ENCODE results near the gene ZBP1. TPM values are rescaled to one million over a fixed set of nuclear protein-coding genes. Genes with fewer than 3 reads are reported as not detected.
A peak's percentile ranks its signal among the peaks of the same experiment; 100 is the strongest.

Gene ZBP1
- 10 to 100 TPM; 95.4 to 99.7 (median 97.8) TPM for total RNA-seq
- 64.6 TPM for total RNA-seq (2013)

- H3K36me3 Mint-ChIP-seq, result no peaks in the 10 kb centered on the region
- H3K36me3 ChIP-seq (ENCODE audit: control insufficient read depth, insufficient read depth, low read length), result peaks cover 13% of the 10 kb centered on the region
- H3K4me1 Mint-ChIP-seq, result peaks cover 54 to 55% of the 10 kb centered on the region in 2 donors
- H3K9me3 Mint-ChIP-seq, result no peaks in the 10 kb centered on the region
- intact Hi-C loops (cut with micrococcal nuclease), result loop anchor here (1.0 to 2.0 kb wide), 3 partner anchors 8 to 98 kb away; no protein-coding TSS in a partner anchor
- H3K27ac Mint-ChIP-seq, result peak within 1 kb of the TSS; percentile 96 to 97
- DNase-seq (peak; percentile 62 to 83), ATAC-seq (peak; percentile 64 to 75 (median 64))
- no peaks in the 10 kb centered on the region for H3K27me3 ChIP-seq (ENCODE audit: control insufficient read depth, insufficient read depth, low read length)
- H3K27me3 Mint-ChIP-seq (ENCODE audit: low read depth in 2 of 2), result no peaks in the 10 kb centered on the region
- peaks cover 7% of the 10 kb centered on the region for H3K9me3 ChIP-seq (ENCODE audit: control insufficient read depth, insufficient read depth, low read length)
- H3K4me1 ChIP-seq (ENCODE audit: control insufficient read depth, insufficient read depth, low read length), result peaks cover 74% of the 10 kb centered on the region
- no peak for TF ChIP-seq CTCF (IDR thresholded peaks at IDR 0.05)
- peak within 1 kb of the TSS; percentile 45 for H3K4me3 ChIP-seq (ENCODE audit: low read length)
- peak within 1 kb of the TSS; percentile 90 for H3K4me3 Mint-ChIP-seq
- H3K27ac ChIP-seq (ENCODE audit: low read length), result peak within 1 kb of the TSS; percentile 95
- 17% methylated on average over 17 of the region's 18 CpGs for WGBS (ENCODE audit: insufficient coverage)
Measured at GRCh38 chr20:57620274-57620990, at the start of gene ZBP1. Gene ZBP1 (minus strand): TSS chr20:57620426. CDS start chr20:57620295, 131 bp downstream.

- H3K4me3 ChIP-seq (ENCODE audit: low read length), result no peak overlapping the region
- H3K36me3 ChIP-seq (ENCODE audit: control insufficient read depth, insufficient read depth, low read length), result no peaks in the 10 kb centered on the region
- intact Hi-C loops (cut with micrococcal nuclease), result no loop called here
- no peak for TF ChIP-seq CTCF (IDR thresholded peaks at IDR 0.05)
- no peak for ATAC-seq
- DNase-seq, result no peak
- H3K4me1 ChIP-seq (ENCODE audit: control insufficient read depth, insufficient read depth, low read length), result peaks cover 5% of the 10 kb centered on the region
- no peaks in the 10 kb centered on the region for H3K9me3 ChIP-seq (ENCODE audit: control insufficient read depth, insufficient read depth, low read length)
- no peaks in the 10 kb centered on the region for H3K36me3 Mint-ChIP-seq
- no peak overlapping the region for H3K27ac Mint-ChIP-seq
- no peaks in the 10 kb centered on the region for H3K27me3 ChIP-seq (ENCODE audit: control insufficient read depth, insufficient read depth, low read length)
- peaks cover 0 to 10% of the 10 kb centered on the region in 2 donors for H3K27me3 Mint-ChIP-seq (ENCODE audit: low read depth in 2 of 2)
- no peaks in the 10 kb centered on the region for H3K9me3 Mint-ChIP-seq
- 91% methylated on average over 6 of the region's 8 CpGs for WGBS (ENCODE audit: insufficient coverage)
- no peaks in the 10 kb centered on the region for H3K4me1 Mint-ChIP-seq
- no peak overlapping the region for H3K4me3 Mint-ChIP-seq
- no peak overlapping the region for H3K27ac ChIP-seq (ENCODE audit: low read length)
Measured at GRCh38 chr20:57669632-57670031, 49.4 kb upstream of the ZBP1 start.

GRCh38 chr20:57667924-57668782 is 47.9 kb upstream of the ZBP1 start:
- Histone ChIP-seq H3K36me3 (ENCODE audit: control insufficient read depth, insufficient read depth, low read length) (no peaks in the 10 kb centered on the region), H3K27ac (ENCODE audit: low read length) (no peak overlapping the region), H3K9me3 (ENCODE audit: control insufficient read depth, insufficient read depth, low read length) (no peaks in the 10 kb centered on the region), H3K4me3 (ENCODE audit: low read length) (no peak overlapping the region), H3K4me1 (ENCODE audit: control insufficient read depth, insufficient read depth, low read length) (peaks cover 5% of the 10 kb centered on the region), H3K27me3 (ENCODE audit: control insufficient read depth, insufficient read depth, low read length) (no peaks in the 10 kb centered on the region)
- Mint-ChIP-seq H3K4me3 (no peak overlapping the region), H3K9me3 (no peaks in the 10 kb centered on the region), H3K4me1 (no peaks in the 10 kb centered on the region), H3K27me3 (ENCODE audit: low read depth in 2 of 2) (peaks cover 0 to 8% of the 10 kb centered on the region in 2 donors), H3K36me3 (no peaks in the 10 kb centered on the region), H3K27ac (no peak overlapping the region)
- intact Hi-C loops (cut with micrococcal nuclease), result no loop called here
- ATAC-seq, result no peak
- DNase-seq, result no peak
- TF ChIP-seq CTCF (IDR thresholded peaks at IDR 0.05), result no peak
- 81% methylated on average over 18 of the region's 18 CpGs for WGBS (ENCODE audit: insufficient coverage)
